Heart left ventricle (tissue), 13 donors: ENCODE results near the gene CELF4.

Experiments used
- CTCF ChIP-seq, 12 donors: fragments of 200-600 bp; sonication (generic) in 4 of 12; IDR thresholded peaks; one replicate each; pipeline versions ENCODE4 v1.5.0 to v1.8.0; 2018 to 2022; ENCODE audit warnings: antibody characterized with exemption in 12 of 12, mild to moderate bottlenecking in 5 of 12
- POLR2A ChIP-seq, 2 donors: fragments of 450-650 bp; IDR thresholded peaks; one replicate each; pipeline ENCODE4 v1.6.1; 2017; ENCODE audit warnings: antibody characterized with exemption in 2 of 2, mild to moderate bottlenecking in 2 of 2, moderate library complexity in 2 of 2
- donor health status: ischemic (EF 13 %, LVEDD 7.1; RV severe dilation, severe dysfunction).
- donor health status: DM: no; HTN: yes; CAD: no.
- donor health status: DM: no; HTN: no; CAD: no.
- donor health status: ischemic (EF 25% LVEDD 6.9; RV normal size, moderate dysfunction).
- donor health status: ischemic (EF 25% LVEDD 5.7; RV mildly dilated, moderate dysfunction).
- donor health status: ischemic (EF 35%, LVEDD 5.7; RV mildly dilated, moderate dysfunction).
- donor health status: nonischemic (EF 11% LVEDD 7.7; RV severe dilation, severe dysfunction).
- donor health status: DM: yes; HTN: yes; CAD: no.
- donor health status: PGD.
- donor health status: ischemic (EF 29% LVEDD 5.4; RV normal size, mild dysfunction).
- donor health status: nonischemic (EF 23%, LVEDD 6.1; RV moderate dilation, normal function).

- TF ChIP-seq CTCF (IDR thresholded peaks at IDR 0.05) (peak in 1 of 12 donors; percentile 10), POLR2A (IDR thresholded peaks at IDR 0.05) (no peak)
Measured at GRCh38 chr18:37335409-37335736, 230.2 kb downstream of the CELF4 start.
